ENCODE measurements around the gene PHOX2A.

PHOX2A gene

DNA sequence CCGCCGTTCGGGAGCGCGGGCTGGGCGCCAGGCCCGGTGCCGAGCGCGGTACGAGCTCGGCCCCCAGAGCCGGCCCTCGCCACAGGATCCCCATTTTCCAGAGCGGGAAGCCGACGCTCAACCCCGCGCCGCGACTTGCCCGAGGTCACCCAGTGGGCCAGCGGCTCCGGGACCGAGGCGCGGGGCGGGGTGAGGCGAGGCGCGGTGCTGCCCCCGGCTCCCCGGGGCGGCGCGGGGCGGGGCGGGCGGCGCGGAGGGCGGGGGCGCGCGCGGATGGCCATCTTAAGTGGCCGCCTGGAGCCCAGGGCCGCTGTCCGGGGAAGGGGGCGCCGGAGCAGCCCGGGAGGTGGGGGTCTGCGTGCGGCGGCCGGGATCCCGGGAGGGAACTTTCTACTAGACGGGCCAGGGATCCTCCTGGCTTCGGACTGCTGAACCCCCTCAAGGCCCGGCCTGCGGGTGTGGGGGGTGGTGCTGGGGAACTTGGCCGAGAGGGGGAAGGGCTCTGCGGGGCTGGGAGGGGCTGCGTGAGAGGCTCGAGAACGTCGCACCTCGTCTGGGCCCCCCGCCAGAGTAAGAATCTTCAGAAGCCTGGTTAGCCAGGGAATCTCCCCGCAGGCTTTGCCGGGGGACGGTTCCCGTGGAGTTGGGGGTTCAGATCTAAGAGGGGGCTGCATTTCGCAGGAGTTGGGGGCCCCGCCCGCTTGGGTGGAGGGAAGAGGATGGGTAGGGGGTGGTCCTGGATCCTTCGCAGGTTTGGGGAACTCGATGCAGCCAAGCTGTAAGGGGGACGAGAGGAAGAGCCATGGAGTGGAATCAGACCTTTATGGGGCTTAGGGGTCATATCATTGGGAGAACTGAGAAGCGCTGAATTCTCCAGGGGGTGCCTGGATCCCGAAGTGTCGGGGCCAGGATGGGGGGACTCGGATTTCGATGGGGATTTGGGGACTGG is 20.1 kb downstream of the PHOX2A start:
- Histone ChIP-seq H3K9me3 (ENCODE audit: insufficient read depth, low read length) (no peaks in the 10 kb centered on the region), H3K79me2 (ENCODE audit: low read length) (peaks cover 33% of the 10 kb centered on the region), H2AFZ (ENCODE audit: low read depth, low read length) (peak overlapping the region; percentile 11; the same call in 1 of the 2 replicates), H3K4me3 (ENCODE audit: low read length) (peak overlapping the region; percentile 95), H3K36me3 (replicated peaks; ENCODE audit: low read depth, low read length) (peaks cover 16% of the 10 kb centered on the region), H3K9ac (ENCODE audit: low read length) (peak overlapping the region; percentile 99), H3K4me2 (ENCODE audit: low read length) (peak overlapping the region; percentile 97), H3K27ac (ENCODE audit: low read length) (peak overlapping the region; percentile 86), H4K20me1 (ENCODE audit: insufficient read depth, low read length) (peaks cover 24% of the 10 kb centered on the region), H3K4me1 (ENCODE audit: low read length) (peaks cover 25% of the 10 kb centered on the region), H3K27me3 (ENCODE audit: low read depth, low read length) (no peaks in the 10 kb centered on the region)
- TF ChIP-seq EZH2phosphoT487 (IDR thresholded peaks at IDR 0.05; ENCODE audit: low read depth), result no peak
- TF ChIP-seq, protein P1, sequence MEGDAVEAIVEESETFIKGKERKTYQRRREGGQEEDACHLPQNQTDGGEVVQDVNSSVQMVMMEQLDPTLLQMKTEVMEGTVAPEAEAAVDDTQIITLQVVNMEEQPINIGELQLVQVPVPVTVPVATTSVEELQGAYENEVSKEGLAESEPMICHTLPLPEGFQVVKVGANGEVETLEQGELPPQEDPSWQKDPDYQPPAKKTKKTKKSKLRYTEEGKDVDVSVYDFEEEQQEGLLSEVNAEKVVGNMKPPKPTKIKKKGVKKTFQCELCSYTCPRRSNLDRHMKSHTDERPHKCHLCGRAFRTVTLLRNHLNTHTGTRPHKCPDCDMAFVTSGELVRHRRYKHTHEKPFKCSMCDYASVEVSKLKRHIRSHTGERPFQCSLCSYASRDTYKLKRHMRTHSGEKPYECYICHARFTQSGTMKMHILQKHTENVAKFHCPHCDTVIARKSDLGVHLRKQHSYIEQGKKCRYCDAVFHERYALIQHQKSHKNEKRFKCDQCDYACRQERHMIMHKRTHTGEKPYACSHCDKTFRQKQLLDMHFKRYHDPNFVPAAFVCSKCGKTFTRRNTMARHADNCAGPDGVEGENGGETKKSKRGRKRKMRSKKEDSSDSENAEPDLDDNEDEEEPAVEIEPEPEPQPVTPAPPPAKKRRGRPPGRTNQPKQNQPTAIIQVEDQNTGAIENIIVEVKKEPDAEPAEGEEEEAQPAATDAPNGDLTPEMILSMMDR (IDR thresholded peaks at IDR 0.05; ENCODE audit: low read depth, low read length), result no peak

DNA sequence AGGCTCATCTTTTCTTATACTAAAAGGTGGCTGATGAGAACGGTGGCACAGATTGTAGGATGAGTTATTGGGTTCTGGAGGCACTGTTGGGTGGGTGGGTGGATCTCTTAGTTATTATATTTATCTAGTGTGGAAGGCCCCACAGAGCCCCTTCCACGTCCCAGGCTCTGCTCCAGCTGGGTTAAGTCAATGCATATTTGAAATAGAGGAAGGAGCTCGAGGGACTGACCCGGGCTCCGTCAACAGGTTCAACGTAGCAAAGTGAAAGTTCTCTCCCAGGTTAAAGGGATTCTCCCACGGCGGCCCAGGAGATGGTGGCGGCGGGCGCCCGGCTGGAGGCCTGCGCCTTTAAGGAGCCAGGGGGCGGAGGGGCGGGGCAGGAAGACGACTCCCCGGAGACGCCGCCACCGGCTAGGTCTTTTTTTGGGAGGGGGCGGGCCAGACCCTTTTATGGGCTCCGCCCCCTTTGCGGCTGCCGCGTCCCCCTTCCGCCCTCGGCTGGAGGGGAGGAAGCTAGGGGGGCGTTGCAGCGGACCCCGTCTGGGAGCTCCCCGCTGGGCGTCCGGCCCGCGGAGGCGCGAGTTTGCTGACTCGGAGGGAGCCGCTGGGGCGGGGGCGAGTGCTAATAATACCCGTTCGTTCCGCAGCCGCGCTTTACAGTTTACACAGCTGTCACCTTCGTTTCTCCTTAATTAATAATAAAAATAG is 20.9 kb downstream of the PHOX2A start:
- Histone ChIP-seq H2AFZ (ENCODE audit: low read depth, low read length) (peak overlapping the region; percentile 11; the same call in 1 of the 2 replicates), H3K27me3 (ENCODE audit: low read depth, low read length) (no peaks in the 10 kb centered on the region), H3K4me1 (ENCODE audit: low read length) (peaks cover 30% of the 10 kb centered on the region), H3K79me2 (ENCODE audit: low read length) (peaks cover 33% of the 10 kb centered on the region), H3K9ac (ENCODE audit: low read length) (peak overlapping the region; percentile 99), H3K36me3 (replicated peaks; ENCODE audit: low read depth, low read length) (peaks cover 8% of the 10 kb centered on the region), H4K20me1 (ENCODE audit: insufficient read depth, low read length) (peaks cover 24% of the 10 kb centered on the region), H3K4me3 (ENCODE audit: low read length) (peak overlapping the region; percentile 95), H3K4me2 (ENCODE audit: low read length) (peak overlapping the region; percentile 97), H3K9me3 (ENCODE audit: insufficient read depth, low read length) (no peaks in the 10 kb centered on the region), H3K27ac (ENCODE audit: low read length) (peak overlapping the region; percentile 86)
- TF ChIP-seq, protein P1 (IDR thresholded peaks at IDR 0.05; ENCODE audit: low read depth, low read length), result no peak; the same call in 1 of the 2 replicates
- no peak for TF ChIP-seq EZH2phosphoT487 (IDR thresholded peaks at IDR 0.05; ENCODE audit: low read depth)

DNA sequence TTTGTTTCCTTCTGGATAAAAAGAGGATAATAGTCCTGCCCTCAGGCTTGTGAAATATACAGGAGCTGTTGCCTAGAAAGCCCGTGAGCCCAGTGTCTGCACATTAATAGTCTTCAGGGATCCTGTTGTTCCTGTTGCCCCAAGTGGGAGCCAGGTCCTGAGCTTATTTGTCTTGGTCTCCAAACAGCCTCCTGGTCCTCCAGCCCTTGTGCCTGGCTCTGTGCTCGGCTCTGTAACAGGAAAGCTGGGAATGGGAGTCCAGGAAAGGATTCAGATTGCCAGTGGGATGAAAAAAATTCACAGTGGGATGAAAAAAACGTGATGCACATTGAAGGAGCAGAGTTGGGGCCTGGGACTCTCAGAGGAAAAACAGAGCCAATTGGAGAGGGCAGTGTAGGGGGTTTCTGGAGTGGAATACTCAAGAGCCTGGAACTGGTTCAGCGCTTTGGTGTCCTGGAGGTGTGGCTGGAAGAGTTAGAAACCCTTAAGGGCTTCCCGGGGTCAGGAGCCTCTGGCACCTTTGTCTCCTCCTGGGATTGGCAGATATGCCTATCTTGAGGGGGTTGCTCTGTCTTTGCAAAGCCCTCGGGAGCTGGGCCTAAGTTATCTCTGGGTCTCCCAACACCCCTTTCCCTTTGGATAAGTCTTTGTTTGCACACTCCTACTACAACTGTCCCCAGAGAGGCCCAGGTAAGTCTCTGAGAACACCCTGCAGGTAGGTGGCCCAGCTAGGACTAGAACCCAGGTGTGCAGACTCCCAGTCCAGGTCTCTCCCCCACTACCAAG is 21.7 kb downstream of the PHOX2A start:
- Histone ChIP-seq H3K9ac (ENCODE audit: low read length) (peak overlapping the region; percentile 83), H3K9me3 (ENCODE audit: insufficient read depth, low read length) (no peaks in the 10 kb centered on the region), H3K27ac (ENCODE audit: low read length) (peak overlapping the region; percentile 86), H3K4me3 (ENCODE audit: low read length) (peak overlapping the region; percentile 95), H3K27me3 (ENCODE audit: low read depth, low read length) (no peaks in the 10 kb centered on the region), H2AFZ (ENCODE audit: low read depth, low read length) (no peak overlapping the region), H3K4me1 (ENCODE audit: low read length) (peaks cover 37% of the 10 kb centered on the region), H3K4me2 (ENCODE audit: low read length) (peak overlapping the region; percentile 97), H3K79me2 (ENCODE audit: low read length) (peaks cover 33% of the 10 kb centered on the region), H4K20me1 (ENCODE audit: insufficient read depth, low read length) (peaks cover 19% of the 10 kb centered on the region), H3K36me3 (replicated peaks; ENCODE audit: low read depth, low read length) (peaks cover 2% of the 10 kb centered on the region)
- TF ChIP-seq, protein P1 (IDR thresholded peaks at IDR 0.05; ENCODE audit: low read depth, low read length), result no peak
- no peak for TF ChIP-seq EZH2phosphoT487 (IDR thresholded peaks at IDR 0.05; ENCODE audit: low read depth)

Measured in OCI-LY3 (cell line).